IgD-negative memory B cell (primary cell): ENCODE results near the gene SNRNP70. TPM values are rescaled to one million over a fixed set of nuclear protein-coding genes. Genes with fewer than 3 reads are reported as not detected.
"Not testable (repeated sequence)": the region's sequence is repeated elsewhere in the genome, so short reads cannot be mapped to it uniquely, and the experiment has no call there.

Experiments
- H3K27ac Mint-ChIP-seq, 3 donors: one replicate each; pipeline ENCODE4 v1.8.0; 2020 to 2022; ENCODE audit warnings: mild to moderate bottlenecking in 3 of 3, mixed read lengths in 3 of 3, moderate library complexity in 1 of 3
- H3K27me3 Mint-ChIP-seq: one replicate; pipeline ENCODE4 v1.8.0; 2021; ENCODE audit warnings: mixed read lengths
- H3K36me3 Mint-ChIP-seq: one replicate; pipeline ENCODE4 v1.8.0; 2020; ENCODE audit warnings: mild to moderate bottlenecking, mixed read lengths
- H3K4me1 Mint-ChIP-seq, 3 donors: one replicate each; pipeline ENCODE4 v1.8.0; 2020 to 2022; ENCODE audit warnings: mixed read lengths in 3 of 3, mild to moderate bottlenecking in 1 of 3
- H3K4me3 Mint-ChIP-seq, 4 donors: one replicate each; pipeline ENCODE4 v1.8.0; 2020 to 2022; ENCODE audit warnings: mild to moderate bottlenecking in 4 of 4, mixed read lengths in 4 of 4, moderate library complexity in 3 of 4
- H3K9me3 Mint-ChIP-seq, 3 donors: one replicate each; pipeline ENCODE4 v1.8.0; 2020 to 2021; ENCODE audit warnings: mixed read lengths in 3 of 3, mild to moderate bottlenecking in 1 of 3
- polyA plus RNA-seq: library from polyadenylated mRNA; unstranded; fragments of 300-500 nt; fragmentation: Illumina TruSeq; gene quantifications from one replicate; pipeline ENCODE4 v1.2.3, GENCODE V29; 2021

SNRNP70 gene
- polyA plus RNA-seq, 1 donor from 2014 or later = 67.0 TPM

DNA sequence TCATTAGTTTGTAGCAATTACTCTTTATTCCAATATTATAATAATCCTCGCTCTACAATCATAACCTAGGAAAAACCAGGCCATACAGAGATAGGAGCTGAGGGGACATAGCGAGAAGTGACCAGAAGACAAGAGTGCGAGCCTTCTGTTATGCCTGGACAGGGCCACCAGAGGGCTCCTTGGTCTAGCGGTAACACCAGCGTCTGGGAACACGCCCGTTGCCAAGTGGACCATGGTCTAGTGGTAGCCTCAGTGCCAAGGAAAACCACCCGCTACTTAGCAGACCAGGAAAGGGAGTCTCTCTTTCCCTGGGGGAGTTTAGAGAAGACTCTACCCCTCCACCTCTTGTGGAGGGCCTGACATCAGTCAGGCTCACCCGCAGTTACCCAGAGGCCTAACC lies 10.4 kb upstream of the SNRNP70 start:
- not testable (repeated sequence) for H3K4me3 Mint-ChIP-seq, H3K9me3 Mint-ChIP-seq, H3K36me3 Mint-ChIP-seq, H3K4me1 Mint-ChIP-seq
- Mint-ChIP-seq H3K27ac (peak overlapping the region in 1 of 3 donors; percentile 62), H3K27me3 (peaks cover 21% of the 10 kb centered on the region)

DNA sequence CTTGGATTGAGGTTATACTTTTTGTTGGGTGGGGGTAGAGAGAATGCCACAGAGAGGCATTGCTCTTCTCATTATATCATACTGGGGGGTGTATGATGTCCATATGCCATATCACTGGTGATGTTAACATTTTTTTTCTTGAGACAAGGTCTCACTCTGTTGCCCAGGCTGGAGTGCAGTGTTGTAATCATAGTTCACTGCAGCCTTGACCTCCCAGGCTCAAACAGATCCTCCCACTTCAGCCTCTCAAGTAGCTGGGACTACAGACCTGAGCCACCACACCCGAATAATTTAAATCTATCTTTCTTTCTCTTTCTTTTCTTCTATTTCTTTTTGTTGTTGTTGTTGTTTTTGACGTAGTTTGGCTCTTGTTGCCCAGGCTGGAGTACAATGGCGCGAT lies 4.9 kb upstream of the SNRNP70 start:
- Mint-ChIP-seq H3K4me1 (peaks cover 4 to 6% (median 6%) of the 10 kb centered on the region in 3 donors), H3K9me3 (no peaks in the 10 kb centered on the region), H3K27me3 (peaks cover 4% of the 10 kb centered on the region), H3K27ac (no peak overlapping the region), H3K4me3 (no peak overlapping the region), H3K36me3 (no peaks in the 10 kb centered on the region)

DNA sequence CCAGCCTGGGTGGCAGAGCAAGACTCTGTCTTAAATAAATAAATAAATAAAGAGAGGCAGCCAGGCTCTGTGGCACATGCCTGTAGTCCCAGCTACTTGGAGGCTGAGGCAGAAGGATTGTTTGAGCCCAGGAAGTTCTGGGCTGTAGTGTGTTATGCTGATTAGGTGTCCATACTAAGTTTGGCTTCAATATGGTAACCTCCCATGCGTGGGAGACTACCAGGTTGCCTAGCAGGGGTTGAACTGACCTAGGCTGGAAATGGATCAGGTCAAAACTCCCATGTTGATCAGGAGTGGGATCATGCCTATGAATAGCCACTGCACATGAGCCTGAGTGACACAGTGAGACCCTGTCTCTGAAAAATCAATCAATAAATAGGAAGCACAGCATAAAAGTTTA lies 4.0 kb upstream of the SNRNP70 start:
- Mint-ChIP-seq H3K36me3 (no peaks in the 10 kb centered on the region), H3K27me3 (no peaks in the 10 kb centered on the region), H3K4me1 (peaks cover 9 to 10% (median 9%) of the 10 kb centered on the region in 3 donors), H3K9me3 (no peaks in the 10 kb centered on the region), H3K4me3 (peak overlapping the region in 1 of 4 donors; percentile 32), H3K27ac (peak overlapping the region in 1 of 3 donors; percentile 25)

DNA sequence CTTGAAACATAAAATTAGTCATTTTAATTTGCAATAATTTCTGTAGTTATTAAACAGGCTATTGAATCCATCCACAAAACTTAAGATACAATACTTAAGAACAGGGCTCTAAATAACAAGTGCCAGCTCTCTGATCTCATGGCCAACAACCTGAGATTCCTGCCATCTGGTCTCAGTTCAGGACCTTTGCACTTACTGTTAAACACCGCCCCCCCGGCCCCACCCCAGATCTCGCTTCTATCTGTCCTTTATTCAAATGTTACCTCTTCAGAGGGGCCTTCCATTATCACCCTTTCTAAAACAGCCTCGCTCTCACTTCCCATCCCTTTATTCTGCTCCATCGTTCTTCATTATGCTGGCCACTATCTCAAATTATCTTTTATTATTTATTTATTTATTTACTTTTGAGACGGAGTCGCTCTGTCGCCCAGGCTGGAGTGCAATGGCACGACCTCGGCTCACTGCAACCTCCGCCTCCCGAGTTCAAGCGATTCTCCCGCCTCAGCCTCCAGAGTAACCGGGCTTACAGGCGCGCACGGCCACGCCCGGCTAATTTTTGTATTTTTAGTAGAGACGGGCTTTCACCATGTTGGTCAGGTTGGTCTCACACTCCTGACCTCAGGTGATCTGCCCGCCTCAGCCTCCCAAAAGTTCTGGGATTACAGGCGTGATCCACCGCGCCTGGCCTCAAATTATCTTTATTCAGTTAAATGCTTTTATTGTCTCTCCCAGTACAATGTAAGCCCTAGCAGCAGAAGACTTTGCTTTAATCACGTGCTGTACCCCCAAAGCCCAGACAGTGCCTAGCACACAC lies 838 bp upstream of the SNRNP70 start:
- Mint-ChIP-seq H3K4me3 (peak overlapping the region; percentile 88 to 98 (median 94)), H3K36me3 (no peaks in the 10 kb centered on the region), H3K27me3 (no peaks in the 10 kb centered on the region), H3K27ac (peak overlapping the region; percentile 91 to 98 (median 97)), H3K4me1 (peaks cover 18 to 26% (median 19%) of the 10 kb centered on the region in 3 donors), H3K9me3 (no peaks in the 10 kb centered on the region)

DNA sequence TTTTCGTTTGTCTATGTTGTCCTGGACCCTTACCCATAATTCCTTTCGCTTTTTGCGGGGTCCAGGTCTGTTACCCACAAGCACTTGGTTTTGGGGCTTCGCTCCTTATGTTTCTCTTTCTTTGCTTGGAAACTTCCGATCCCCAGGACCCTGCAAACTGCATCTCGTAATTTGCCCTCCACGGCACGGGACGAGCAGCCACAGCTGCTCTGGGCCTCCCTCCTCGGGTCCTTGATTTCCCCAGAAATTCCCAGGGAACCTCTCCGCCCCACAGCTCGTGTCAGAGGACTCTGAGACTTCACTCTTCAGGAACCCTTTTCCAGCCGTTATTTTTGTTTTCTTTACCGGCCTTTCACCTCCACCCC lies 599 bp downstream of the SNRNP70 start:
- no peaks in the 10 kb centered on the region for H3K9me3 Mint-ChIP-seq
- H3K36me3 Mint-ChIP-seq = no peaks in the 10 kb centered on the region
- peak overlapping the region; percentile 91 to 98 (median 97) for H3K27ac Mint-ChIP-seq
- H3K4me1 Mint-ChIP-seq = peaks cover 18 to 26% (median 19%) of the 10 kb centered on the region in 3 donors
- H3K27me3 Mint-ChIP-seq = no peaks in the 10 kb centered on the region
- H3K4me3 Mint-ChIP-seq = peak overlapping the region; percentile 88 to 98 (median 94)

DNA sequence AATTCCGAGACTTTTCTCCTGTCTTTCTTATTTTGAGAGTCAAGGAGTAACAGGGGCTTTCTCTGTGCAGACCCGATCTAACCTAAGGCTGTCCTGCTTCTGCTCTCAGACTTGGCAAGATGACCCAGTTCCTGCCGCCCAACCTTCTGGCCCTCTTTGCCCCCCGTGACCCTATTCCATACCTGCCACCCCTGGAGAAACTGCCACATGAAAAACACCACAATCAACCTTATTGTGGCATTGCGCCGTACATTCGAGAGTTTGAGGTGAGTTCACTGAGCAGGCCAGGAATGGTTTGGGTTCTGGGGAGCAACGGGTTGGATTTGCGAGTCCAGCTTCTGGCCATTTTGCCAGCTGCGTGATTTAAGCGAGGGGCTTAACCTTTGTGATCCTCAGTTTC lies 1.0 kb downstream of the SNRNP70 start:
- Mint-ChIP-seq H3K27me3 (no peaks in the 10 kb centered on the region), H3K27ac (peak overlapping the region; percentile 91 to 98 (median 97)), H3K9me3 (no peaks in the 10 kb centered on the region), H3K4me1 (peaks cover 18 to 26% (median 19%) of the 10 kb centered on the region in 3 donors), H3K36me3 (peaks cover under 1% of the 10 kb centered on the region), H3K4me3 (peak overlapping the region; percentile 88 to 98 (median 94))

DNA sequence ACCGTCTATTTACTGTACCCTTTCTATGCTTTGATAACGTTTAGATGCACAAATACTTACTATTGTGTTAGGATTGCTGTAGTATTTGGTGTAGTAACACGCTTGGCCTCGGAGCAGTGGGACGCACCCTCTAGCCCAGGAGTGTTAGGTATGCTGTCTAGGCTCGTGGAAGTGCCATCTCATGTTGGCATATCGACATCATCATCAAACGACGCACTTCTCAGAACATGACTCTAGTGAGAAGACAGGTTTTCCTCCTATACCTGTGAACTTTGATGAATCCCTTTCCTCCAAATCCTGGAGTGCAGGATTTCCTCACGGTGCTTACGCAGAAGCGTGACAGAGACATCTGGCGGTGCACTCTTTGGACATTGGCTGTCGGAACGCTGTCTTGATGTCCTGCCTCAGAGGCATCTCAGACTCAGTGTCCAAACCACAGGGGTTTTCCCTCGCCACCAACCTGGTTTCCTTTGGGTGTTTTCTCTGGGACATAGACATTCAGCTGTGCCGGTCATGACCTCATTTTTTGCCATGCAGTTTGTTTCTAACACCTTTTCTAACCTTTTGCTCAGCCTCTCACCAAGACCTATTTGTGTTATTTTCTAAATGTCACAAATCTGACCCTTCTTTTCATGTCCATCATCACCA lies 6.3 kb downstream of the SNRNP70 start:
- peaks cover 8 to 15% (median 8%) of the 10 kb centered on the region in 3 donors for H3K4me1 Mint-ChIP-seq

DNA sequence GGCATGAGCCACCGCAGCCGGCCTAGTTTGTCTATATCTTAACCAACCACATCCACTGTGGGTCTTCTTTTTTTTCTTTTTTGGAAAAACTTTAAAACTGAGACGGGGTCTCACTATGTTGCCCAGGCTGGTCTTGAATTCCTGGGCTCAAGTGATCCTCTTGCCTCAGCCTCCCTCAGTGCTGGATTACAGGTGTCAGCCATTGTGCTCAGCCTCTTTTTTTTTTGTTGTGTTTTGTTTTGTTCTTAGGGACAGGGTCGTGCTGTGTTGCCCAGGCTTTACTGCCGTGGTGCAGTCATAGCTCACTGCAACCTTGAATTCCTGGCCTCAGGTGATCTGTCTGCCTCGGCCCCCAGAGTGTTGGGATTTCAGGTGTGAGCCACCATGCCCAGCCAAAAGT lies 7.4 kb downstream of the SNRNP70 start:
- Mint-ChIP-seq H3K36me3 (peaks cover 1% of the 10 kb centered on the region), H3K9me3 (no peaks in the 10 kb centered on the region), H3K4me1 (peaks cover 3 to 8% (median 3%) of the 10 kb centered on the region in 3 donors), H3K27ac (no peak overlapping the region), H3K27me3 (no peaks in the 10 kb centered on the region), H3K4me3 (no peak overlapping the region)

More for the DNA sequence above, 6.3 kb downstream of the SNRNP70 start:
- H3K9me3 Mint-ChIP-seq = no peaks in the 10 kb centered on the region
- peaks cover 1% of the 10 kb centered on the region for H3K36me3 Mint-ChIP-seq
- no peaks in the 10 kb centered on the region for H3K27me3 Mint-ChIP-seq
- H3K4me3 Mint-ChIP-seq = peak overlapping the region in 1 of 4 donors; percentile 50
- peak overlapping the region in 1 of 3 donors; percentile 42 for H3K27ac Mint-ChIP-seq

DNA sequence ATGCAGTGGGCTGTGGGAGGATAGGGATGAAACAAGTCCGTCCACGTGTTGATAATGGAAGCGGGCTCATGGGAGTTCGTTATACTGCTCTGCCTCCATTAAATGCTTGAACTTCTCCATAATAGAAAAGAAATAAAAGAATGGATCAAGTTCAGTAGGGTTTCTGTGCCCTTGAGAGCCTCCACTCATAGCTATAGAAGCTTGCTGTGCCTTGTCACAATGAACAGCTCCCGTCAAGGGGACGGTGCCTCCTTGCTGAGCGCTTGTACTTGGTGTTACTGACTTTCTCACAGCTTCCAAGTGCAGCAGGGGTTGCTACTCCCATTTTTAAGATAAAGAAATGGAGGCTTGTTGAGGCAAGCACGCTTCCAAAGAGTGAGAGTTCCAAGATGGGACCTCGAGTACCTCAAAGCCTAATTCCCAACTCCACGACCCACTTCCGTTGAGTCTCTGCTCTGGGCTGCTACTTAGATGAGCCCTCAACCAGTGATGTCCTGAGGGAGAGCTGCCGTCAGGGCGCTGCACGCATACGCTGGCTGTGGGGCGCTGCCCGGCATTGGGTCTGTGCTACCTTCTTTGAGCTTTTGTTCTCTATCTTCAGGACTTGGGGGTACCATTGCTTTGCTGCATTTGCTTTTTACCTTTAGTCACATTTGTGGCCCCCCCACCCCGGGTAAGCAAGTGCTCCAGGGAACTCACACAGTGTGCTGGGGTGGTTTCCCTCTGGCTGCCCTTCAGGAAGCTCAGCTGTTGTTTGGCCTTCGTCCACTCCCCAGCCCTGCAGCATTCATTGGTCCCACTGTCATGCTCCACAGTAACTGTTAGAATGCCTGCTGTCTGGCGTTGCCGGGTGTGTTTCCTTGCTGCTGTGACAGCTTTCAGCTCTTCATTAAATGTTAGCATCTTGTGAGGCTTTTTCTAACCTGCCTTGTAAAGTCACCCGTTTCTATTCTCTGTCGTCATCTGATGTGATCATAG lies 9.5 kb downstream of the SNRNP70 start:
- Mint-ChIP-seq H3K4me1 (peaks cover 2 to 7% (median 3%) of the 10 kb centered on the region in 3 donors), H3K9me3 (no peaks in the 10 kb centered on the region), H3K4me3 (peak overlapping the region in 1 of 4 donors; percentile 15), H3K36me3 (peaks cover 1% of the 10 kb centered on the region), H3K27me3 (no peaks in the 10 kb centered on the region), H3K27ac (peak overlapping the region; percentile 50 to 86 (median 63))

DNA sequence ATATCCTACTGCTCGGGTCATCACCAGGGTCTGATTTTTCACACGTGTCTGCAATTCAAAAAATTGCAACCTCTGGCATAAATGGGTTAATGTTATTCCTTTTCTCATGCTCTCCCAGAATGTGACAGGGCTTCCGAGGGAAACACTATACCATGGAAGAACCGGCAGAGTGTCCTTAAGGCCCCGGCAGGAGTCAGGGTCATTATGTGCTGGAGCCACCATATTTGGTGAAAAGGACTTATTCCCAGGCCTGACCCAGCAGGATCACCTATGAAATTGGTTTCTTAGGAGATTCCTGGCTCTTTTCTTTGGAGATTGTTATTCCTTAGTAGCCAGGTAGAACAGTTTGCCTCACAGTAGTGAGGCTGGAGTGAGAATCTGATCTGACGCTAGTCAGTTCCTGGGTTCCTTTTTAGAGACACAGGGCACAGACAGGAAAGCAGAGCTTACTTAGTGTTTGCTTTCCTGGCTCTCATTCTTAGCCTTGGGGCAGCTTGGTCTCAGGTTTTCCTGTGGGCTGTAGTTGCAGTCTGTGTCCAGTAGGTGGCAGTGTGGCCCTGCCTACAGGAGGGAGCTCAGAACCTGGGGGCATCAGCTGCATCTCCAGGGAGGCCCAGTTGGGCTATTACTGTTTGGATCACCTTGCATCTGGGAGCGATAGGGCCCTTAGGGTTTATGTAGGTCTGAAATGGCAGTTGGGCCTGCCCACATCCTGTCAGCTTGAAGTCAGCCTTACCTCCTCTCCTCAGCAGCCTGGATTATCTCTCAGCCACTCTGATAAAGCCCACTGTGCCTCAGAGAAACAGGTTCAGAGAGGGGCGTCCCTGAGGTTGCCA lies 12.4 kb downstream of the SNRNP70 start:
- H3K36me3 Mint-ChIP-seq = no peaks in the 10 kb centered on the region
- H3K4me3 Mint-ChIP-seq = no peak overlapping the region
- H3K9me3 Mint-ChIP-seq = no peaks in the 10 kb centered on the region
- H3K4me1 Mint-ChIP-seq = peaks cover 0 to 7% (median 1%) of the 10 kb centered on the region in 3 donors
- H3K27ac Mint-ChIP-seq = peak overlapping the region in 1 of 3 donors; percentile 66
- H3K27me3 Mint-ChIP-seq = no peaks in the 10 kb centered on the region

DNA sequence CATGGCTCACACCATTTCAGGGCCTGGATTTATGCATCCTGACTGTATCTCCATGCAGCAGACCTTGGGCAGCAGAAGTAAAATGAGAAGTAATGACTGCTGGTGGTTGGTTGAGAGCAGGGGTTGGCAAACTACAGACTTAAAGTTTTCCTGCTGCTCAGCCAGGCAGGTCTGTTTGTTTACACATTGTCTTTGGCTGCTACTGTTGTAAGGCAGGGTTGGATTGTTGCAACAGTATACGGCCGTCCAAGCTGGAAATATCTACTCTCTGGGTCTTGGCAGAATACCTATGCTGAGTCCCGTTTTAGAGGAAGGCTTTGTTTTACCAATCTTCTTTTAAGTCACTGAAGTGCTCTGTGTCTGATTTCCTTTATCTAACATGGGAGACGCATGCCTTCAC lies 13.5 kb downstream of the SNRNP70 start:
- peak overlapping the region in 1 of 3 donors; percentile 50 for H3K27ac Mint-ChIP-seq
- no peaks in the 10 kb centered on the region for H3K36me3 Mint-ChIP-seq
- H3K4me3 Mint-ChIP-seq = no peak overlapping the region
- H3K27me3 Mint-ChIP-seq = no peaks in the 10 kb centered on the region
- no peaks in the 10 kb centered on the region for H3K9me3 Mint-ChIP-seq
- peaks cover 0 to 7% (median 1%) of the 10 kb centered on the region in 3 donors for H3K4me1 Mint-ChIP-seq

DNA sequence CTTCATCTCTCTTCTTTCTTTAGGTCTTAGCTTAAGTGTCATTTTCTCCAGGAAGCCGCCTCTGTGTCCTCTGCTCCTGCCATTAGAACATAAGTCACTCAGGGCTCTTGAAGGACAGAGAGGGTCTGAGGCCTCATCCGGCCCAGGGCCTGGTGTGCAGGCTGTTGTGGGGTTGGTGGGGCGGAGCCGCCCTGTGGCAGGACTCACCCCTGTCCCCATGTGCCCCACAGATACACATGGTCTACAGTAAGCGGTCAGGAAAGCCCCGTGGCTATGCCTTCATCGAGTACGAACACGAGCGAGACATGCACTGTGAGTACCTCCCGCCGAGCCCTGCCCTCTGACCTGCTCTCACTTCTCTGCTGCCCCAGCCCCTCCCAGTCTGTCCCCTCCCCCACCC lies 15.9 kb downstream of the SNRNP70 start:
- Mint-ChIP-seq H3K4me3 (no peak overlapping the region), H3K27me3 (no peaks in the 10 kb centered on the region), H3K27ac (no peak overlapping the region), H3K36me3 (peaks cover 2% of the 10 kb centered on the region), H3K9me3 (no peaks in the 10 kb centered on the region), H3K4me1 (peaks cover 0 to 7% (median 1%) of the 10 kb centered on the region in 3 donors)

DNA sequence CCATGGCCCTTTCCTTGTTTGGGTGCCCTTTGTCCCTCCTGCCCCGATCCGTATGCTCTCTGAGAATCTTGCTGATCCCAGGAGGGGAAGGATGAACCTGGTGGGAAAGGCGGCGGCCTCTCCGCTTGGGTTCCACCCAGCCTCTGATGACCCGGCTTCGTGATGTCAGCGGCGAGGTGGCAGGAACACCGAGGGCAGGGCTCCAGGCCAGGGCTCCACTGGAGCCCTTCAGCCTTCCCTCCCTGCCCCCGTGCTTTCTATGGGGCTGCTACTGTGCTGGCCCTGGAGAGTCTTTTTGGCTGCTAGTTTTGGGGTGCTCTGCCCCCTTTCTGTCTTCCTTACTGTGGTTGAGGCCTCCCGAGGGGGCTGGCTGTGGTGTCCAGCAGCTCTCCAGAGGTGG lies 17.1 kb downstream of the SNRNP70 start:
- H3K4me3 Mint-ChIP-seq = no peak overlapping the region

More for the DNA sequence above, 17.1 kb downstream of the SNRNP70 start:
- Mint-ChIP-seq H3K27me3 (no peaks in the 10 kb centered on the region), H3K27ac (peak overlapping the region in 1 of 3 donors; percentile 86), H3K9me3 (no peaks in the 10 kb centered on the region), H3K36me3 (peaks cover 8% of the 10 kb centered on the region), H3K4me1 (peaks cover 2 to 7% (median 3%) of the 10 kb centered on the region in 3 donors)
